ENCODE results near the gene GRK6. TPM values are rescaled to one million over a fixed set of nuclear protein-coding genes. Genes with fewer than 3 reads are reported as not detected.
A peak's percentile ranks its signal among the peaks of the same experiment; 100 is the strongest.
"Not testable (repeated sequence)": the region's sequence is repeated elsewhere in the genome, so short reads cannot be mapped to it uniquely, and the experiment has no call there.

The GRK6 gene
- total RNA-seq, 4 donors from 2014 or later = 19.4 to 26.4 (median 23.2) TPM

DNA sequence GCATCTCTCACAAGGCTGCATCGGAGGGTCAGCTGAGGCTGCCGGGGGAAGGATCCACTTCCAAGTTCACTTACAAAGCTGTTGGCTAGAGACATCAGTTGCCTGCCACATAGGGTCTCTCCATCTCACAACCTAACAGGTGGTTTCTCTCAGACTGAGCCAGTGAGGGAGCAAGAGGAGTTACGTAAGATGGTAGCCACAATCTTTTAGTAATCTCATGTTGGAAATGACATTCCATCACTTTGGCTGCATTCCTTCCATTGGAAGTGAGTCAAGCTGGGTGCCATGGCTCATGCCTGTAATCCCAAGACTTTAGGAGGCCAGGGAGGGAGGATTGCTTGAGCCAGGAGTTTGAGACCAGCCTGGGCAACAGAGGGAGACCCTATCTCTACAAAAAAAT, 7.4 kb upstream of the GRK6 start:
- Histone ChIP-seq H3K36me3 (no peaks in the 10 kb centered on the region), H3K27ac (no peak overlapping the region), H3K9me3 (no peaks in the 10 kb centered on the region), H3K27me3 (no peaks in the 10 kb centered on the region), H3K4me1 (no peaks in the 10 kb centered on the region), H3K4me3 (no peak overlapping the region)
- DNase-seq (ENCODE audit: low spot score in 2 of 2) = no peak
- 88 to 96% methylated on average over 3 of the region's 3 CpGs for WGBS, 2 donors
- TF ChIP-seq EP300 (IDR thresholded peaks at IDR 0.05) = no peak
- TF ChIP-seq, protein P1, sequence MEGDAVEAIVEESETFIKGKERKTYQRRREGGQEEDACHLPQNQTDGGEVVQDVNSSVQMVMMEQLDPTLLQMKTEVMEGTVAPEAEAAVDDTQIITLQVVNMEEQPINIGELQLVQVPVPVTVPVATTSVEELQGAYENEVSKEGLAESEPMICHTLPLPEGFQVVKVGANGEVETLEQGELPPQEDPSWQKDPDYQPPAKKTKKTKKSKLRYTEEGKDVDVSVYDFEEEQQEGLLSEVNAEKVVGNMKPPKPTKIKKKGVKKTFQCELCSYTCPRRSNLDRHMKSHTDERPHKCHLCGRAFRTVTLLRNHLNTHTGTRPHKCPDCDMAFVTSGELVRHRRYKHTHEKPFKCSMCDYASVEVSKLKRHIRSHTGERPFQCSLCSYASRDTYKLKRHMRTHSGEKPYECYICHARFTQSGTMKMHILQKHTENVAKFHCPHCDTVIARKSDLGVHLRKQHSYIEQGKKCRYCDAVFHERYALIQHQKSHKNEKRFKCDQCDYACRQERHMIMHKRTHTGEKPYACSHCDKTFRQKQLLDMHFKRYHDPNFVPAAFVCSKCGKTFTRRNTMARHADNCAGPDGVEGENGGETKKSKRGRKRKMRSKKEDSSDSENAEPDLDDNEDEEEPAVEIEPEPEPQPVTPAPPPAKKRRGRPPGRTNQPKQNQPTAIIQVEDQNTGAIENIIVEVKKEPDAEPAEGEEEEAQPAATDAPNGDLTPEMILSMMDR (IDR thresholded peaks at IDR 0.05) = no peak
- no peak for TF ChIP-seq POLR2A (IDR thresholded peaks at IDR 0.05)

- not testable (repeated sequence) for H3K4me3 ChIP-seq; H3K36me3 ChIP-seq; H3K4me1 ChIP-seq; H3K27me3 ChIP-seq; DNase-seq (ENCODE audit: low spot score in 2 of 2); H3K27ac ChIP-seq; H3K9me3 ChIP-seq
- 72 to 75% methylated on average over 7 of the region's 7 CpGs for WGBS, 2 donors
Observed at GRCh38 chr5:177420472-177420871, 6.0 kb upstream of the GRK6 start.

- Histone ChIP-seq H3K27ac (no peak overlapping the region), H3K4me3 (no peak overlapping the region), H3K9me3 (no peaks in the 10 kb centered on the region), H3K27me3 (no peaks in the 10 kb centered on the region), H3K4me1 (peaks cover 0 to 7% (median 5%) of the 10 kb centered on the region in 4 donors), H3K36me3 (no peaks in the 10 kb centered on the region)
- WGBS, 2 donors = 71 to 84% methylated on average over 5 of the region's 6 CpGs
- TF ChIP-seq, protein P1 (IDR thresholded peaks at IDR 0.05) = no peak
- TF ChIP-seq EP300 (IDR thresholded peaks at IDR 0.05) = no peak
- TF ChIP-seq POLR2A (IDR thresholded peaks at IDR 0.05) = no peak
- no peak for DNase-seq (ENCODE audit: low spot score in 2 of 2)
Observed at GRCh38 chr5:177421062-177421798, 5.2 kb upstream of the GRK6 start.

DNA sequence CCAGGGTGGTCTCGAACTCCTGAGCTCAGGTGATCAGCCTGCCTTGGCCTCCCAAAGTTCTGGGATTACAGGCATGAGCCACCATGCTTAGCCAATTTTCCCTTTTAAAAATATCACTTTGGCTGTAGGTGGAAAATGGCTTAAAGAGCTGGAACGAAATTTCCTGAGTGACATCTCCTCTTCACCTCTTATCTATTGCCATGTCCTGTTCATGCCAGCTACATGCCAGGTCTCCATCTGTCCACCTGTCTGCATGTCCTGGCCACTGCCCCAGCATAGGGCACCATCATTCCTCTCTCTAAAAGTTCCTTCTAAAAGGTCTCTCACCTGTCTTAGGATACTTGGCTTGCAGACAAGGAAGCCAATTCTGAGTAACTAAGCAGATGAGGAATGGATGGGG, 2.8 kb upstream of the GRK6 start:
- no peak for DNase-seq (ENCODE audit: low spot score in 2 of 2)
- Histone ChIP-seq H3K27me3 (no peaks in the 10 kb centered on the region), H3K36me3 (no peaks in the 10 kb centered on the region), H3K9me3 (no peaks in the 10 kb centered on the region), H3K4me3 (no peak overlapping the region), H3K27ac (no peak overlapping the region), H3K4me1 (peaks cover 0 to 25% (median 21%) of the 10 kb centered on the region in 4 donors)
- TF ChIP-seq POLR2A (IDR thresholded peaks at IDR 0.05) (no peak), EP300 (IDR thresholded peaks at IDR 0.05) (no peak)
- TF ChIP-seq, protein P1 (IDR thresholded peaks at IDR 0.05) = no peak
- WGBS, 2 donors = 92 to 98% methylated on average over 2 of the region's 2 CpGs

DNA sequence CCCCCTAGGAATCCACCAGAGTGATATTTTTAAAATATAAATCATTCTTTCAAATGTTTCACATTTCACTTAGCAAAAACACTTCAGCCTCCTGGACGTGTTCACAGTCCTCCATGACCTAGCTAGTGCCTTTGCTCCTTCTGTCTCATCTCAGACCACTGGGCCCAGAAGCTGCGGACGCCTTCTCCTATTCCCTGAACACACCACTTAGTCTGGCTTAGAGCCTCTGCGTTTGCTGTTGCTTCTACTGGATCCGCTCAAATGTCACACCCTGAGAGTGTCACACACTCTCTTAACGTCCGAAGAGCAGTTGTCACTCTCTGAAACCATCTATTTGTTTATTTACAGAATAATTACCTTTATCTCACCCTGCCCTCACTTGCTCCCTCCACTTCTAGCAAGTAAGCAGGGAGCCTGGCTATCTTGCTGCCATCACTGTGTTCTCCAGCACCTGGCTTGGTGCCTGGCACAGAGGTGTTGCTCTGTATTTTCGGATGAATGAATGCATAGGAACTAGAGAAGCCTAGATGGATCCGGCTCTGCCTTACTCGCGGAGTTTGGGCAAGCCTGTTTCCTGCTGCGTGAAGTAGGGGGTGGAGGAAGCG, 1.2 kb upstream of the GRK6 start:
- H3K4me1 ChIP-seq = peaks cover 0 to 37% (median 32%) of the 10 kb centered on the region in 4 donors
- 44 to 52% methylated on average over 13 of the region's 13 CpGs for WGBS, 2 donors
- H3K36me3 ChIP-seq = peaks cover 0 to 3% (median 0%) of the 10 kb centered on the region in 3 donors
- peak overlapping the region; percentile 20 to 66 (median 49) for H3K4me3 ChIP-seq
- TF ChIP-seq, protein P1 (IDR thresholded peaks at IDR 0.05) = no peak
- no peak for TF ChIP-seq EP300 (IDR thresholded peaks at IDR 0.05)
- TF ChIP-seq POLR2A (IDR thresholded peaks at IDR 0.05) = no peak
- DNase-seq (ENCODE audit: low spot score in 2 of 2) = no peak
- peak overlapping the region; percentile 86 to 97 (median 92) for H3K27ac ChIP-seq
- H3K27me3 ChIP-seq = no peaks in the 10 kb centered on the region
- H3K9me3 ChIP-seq = no peaks in the 10 kb centered on the region

Measured in tibial nerve (tissue), 4 donors.